Measurements from ENCODE around the gene KDM1A. TPM values are rescaled to one million over a fixed set of nuclear protein-coding genes. Genes with fewer than 3 reads are reported as not detected.

KDM1A gene
- total and polyA plus RNA-seq, 4 donors, result 16.4 to 73.0 (median 33.8) TPM

DNA sequence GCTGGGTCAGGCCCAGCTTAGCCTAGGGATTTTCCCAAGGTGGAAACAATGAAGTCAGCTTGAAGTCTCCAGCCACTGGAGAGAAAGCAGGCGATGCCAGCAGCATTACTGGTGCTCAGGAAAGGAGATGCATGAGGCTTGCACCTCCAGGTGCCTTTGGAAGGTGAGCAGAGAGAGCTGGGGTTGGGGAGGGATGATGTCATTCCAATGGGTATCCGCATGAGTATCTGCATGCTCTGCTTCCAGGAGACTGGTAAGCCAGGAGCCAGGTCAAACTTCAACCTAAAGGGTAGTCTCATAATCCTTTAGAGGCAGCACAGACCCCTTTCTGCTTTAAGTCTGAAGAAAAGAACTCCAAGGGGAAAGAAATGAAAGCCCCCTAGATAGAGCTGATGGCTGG lies 68.8 kb downstream of the KDM1A start:
- H3K27me3 ChIP-seq (ENCODE audit: control insufficient read depth in 3 of 3, insufficient read depth in 3 of 3, low read length in 2 of 3), result no peaks in the 10 kb centered on the region
- no peak overlapping the region for H3K9ac ChIP-seq (ENCODE audit: insufficient read depth in 1 of 2, low read length in 2 of 2)
- H3K9me3 ChIP-seq (ENCODE audit: control insufficient read depth in 4 of 4, insufficient read depth in 3 of 4, low read length in 3 of 4), result no peaks in the 10 kb centered on the region
- no peak overlapping the region for H3K4me3 ChIP-seq
- no peak for ATAC-seq (ENCODE audit: insufficient read depth, low FRiP score)
- TF ChIP-seq, protein P1, sequence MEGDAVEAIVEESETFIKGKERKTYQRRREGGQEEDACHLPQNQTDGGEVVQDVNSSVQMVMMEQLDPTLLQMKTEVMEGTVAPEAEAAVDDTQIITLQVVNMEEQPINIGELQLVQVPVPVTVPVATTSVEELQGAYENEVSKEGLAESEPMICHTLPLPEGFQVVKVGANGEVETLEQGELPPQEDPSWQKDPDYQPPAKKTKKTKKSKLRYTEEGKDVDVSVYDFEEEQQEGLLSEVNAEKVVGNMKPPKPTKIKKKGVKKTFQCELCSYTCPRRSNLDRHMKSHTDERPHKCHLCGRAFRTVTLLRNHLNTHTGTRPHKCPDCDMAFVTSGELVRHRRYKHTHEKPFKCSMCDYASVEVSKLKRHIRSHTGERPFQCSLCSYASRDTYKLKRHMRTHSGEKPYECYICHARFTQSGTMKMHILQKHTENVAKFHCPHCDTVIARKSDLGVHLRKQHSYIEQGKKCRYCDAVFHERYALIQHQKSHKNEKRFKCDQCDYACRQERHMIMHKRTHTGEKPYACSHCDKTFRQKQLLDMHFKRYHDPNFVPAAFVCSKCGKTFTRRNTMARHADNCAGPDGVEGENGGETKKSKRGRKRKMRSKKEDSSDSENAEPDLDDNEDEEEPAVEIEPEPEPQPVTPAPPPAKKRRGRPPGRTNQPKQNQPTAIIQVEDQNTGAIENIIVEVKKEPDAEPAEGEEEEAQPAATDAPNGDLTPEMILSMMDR (IDR thresholded peaks at IDR 0.05; ENCODE audit: control extremely low read depth, extremely low read depth), result no peak
- peaks cover 35 to 68% (median 40%) of the 10 kb centered on the region in 4 donors for H3K36me3 ChIP-seq (ENCODE audit: control insufficient read depth in 4 of 4, insufficient read depth in 4 of 4, low read length in 4 of 4)
- peaks cover 0 to 3% (median 0%) of the 10 kb centered on the region in 5 donors for H3K4me1 ChIP-seq (ENCODE audit: control insufficient read depth in 5 of 5, insufficient read depth in 5 of 5, low read length in 5 of 5)
- H3K27ac ChIP-seq (ENCODE audit: low read depth in 1 of 2, low read length in 1 of 2), result no peak overlapping the region
- 96 to 97% methylated on average over 2 of the region's 2 CpGs for WGBS, 2 donors
- DNase-seq, result no peak

DNA sequence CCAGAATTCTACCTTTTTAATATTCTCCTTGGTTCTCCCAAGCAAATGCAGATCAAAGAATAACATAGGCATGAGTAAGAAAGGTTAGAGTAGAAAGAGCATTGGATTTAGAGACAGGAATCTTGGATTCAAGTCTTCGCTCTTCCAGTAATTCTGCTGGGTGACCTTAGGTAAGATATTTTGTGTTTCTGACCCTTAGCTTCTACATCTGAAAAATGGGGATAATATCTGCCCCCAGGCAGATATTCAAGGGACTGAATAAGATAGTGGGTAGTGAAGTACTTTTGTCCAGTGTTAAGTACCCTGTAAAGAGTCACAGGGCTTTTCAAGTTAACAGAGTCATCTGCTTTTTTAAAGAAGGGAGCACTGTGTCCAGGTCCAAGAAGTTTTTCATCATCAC lies 70.8 kb downstream of the KDM1A start:
- Histone ChIP-seq H3K27ac (ENCODE audit: low read depth in 1 of 2, low read length in 1 of 2) (no peak overlapping the region), H3K9ac (ENCODE audit: insufficient read depth in 1 of 2, low read length in 2 of 2) (no peak overlapping the region), H3K27me3 (ENCODE audit: control insufficient read depth in 3 of 3, insufficient read depth in 3 of 3, low read length in 2 of 3) (no peaks in the 10 kb centered on the region), H3K36me3 (ENCODE audit: control insufficient read depth in 4 of 4, insufficient read depth in 4 of 4, low read length in 4 of 4) (peaks cover 25 to 62% (median 36%) of the 10 kb centered on the region in 4 donors), H3K9me3 (ENCODE audit: control insufficient read depth in 4 of 4, insufficient read depth in 3 of 4, low read length in 3 of 4) (no peaks in the 10 kb centered on the region), H3K4me1 (ENCODE audit: control insufficient read depth in 5 of 5, insufficient read depth in 5 of 5, low read length in 5 of 5) (no peaks in the 10 kb centered on the region), H3K4me3 (no peak overlapping the region)
- ATAC-seq (ENCODE audit: insufficient read depth, low FRiP score) (no peak), DNase-seq (no peak)
- TF ChIP-seq, protein P1 (IDR thresholded peaks at IDR 0.05; ENCODE audit: control extremely low read depth, extremely low read depth), result no peak
- whole genome bisulfite sequencing, 2 donors, result 99 to 100% methylated on average over 1 of the region's 1 CpG

DNA sequence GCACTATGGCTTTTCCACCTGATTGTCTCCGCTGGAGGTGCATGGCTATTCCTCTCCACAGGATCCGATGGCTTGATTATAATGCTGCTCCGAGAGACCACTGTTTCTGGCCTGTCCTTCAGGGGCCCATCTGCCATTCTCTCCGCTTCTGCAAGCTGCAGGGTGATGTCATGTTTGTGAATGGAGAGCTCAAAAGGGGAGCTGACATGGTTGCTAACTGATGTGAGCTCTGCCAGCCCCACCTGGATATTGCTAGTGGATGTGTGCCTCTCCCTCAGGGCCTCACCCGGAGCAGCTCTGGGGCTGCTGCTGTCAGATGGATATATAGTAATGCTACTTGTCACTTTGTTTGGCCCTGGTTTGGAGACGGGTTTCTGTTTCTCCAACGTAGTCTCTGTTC lies 72.3 kb downstream of the KDM1A start:
- no peak for DNase-seq
- H3K27me3 ChIP-seq (ENCODE audit: control insufficient read depth in 3 of 3, insufficient read depth in 3 of 3, low read length in 2 of 3), result no peaks in the 10 kb centered on the region
- no peaks in the 10 kb centered on the region for H3K9me3 ChIP-seq (ENCODE audit: control insufficient read depth in 4 of 4, insufficient read depth in 3 of 4, low read length in 3 of 4)
- 94 to 96% methylated on average over 7 of the region's 7 CpGs for WGBS, 2 donors
- H3K9ac ChIP-seq (ENCODE audit: insufficient read depth in 1 of 2, low read length in 2 of 2), result no peak overlapping the region
- no peak overlapping the region for H3K27ac ChIP-seq (ENCODE audit: low read depth in 1 of 2, low read length in 1 of 2)
- TF ChIP-seq, protein P1 (IDR thresholded peaks at IDR 0.05; ENCODE audit: control extremely low read depth, extremely low read depth), result no peak
- no peak for ATAC-seq (ENCODE audit: insufficient read depth, low FRiP score)
- peaks cover 22 to 50% (median 33%) of the 10 kb centered on the region in 4 donors for H3K36me3 ChIP-seq (ENCODE audit: control insufficient read depth in 4 of 4, insufficient read depth in 4 of 4, low read length in 4 of 4)
- no peaks in the 10 kb centered on the region for H3K4me1 ChIP-seq (ENCODE audit: control insufficient read depth in 5 of 5, insufficient read depth in 5 of 5, low read length in 5 of 5)
- H3K4me3 ChIP-seq, result no peak overlapping the region

DNA sequence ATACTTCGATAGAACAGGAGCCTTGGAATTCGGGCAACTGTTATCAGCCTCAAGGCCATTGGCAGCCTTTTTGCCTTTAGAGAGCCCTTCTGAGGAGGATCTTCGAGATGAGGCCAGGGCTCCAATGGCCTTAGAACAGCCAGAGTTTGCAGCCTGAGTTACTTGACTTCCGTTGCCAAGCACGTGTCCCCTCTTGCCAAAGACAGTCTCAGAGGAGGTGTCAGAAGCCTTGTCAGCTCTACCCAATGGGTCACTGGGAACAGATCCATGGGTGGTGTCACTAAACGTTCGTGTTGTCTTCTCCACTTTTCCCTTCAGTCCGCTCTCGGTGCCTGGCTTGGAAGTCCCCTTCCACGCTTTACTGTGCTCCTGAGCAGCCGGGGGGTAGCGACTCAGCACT lies 73.2 kb downstream of the KDM1A start:
- no peak overlapping the region for H3K9ac ChIP-seq (ENCODE audit: insufficient read depth in 1 of 2, low read length in 2 of 2)
- H3K9me3 ChIP-seq (ENCODE audit: control insufficient read depth in 4 of 4, insufficient read depth in 3 of 4, low read length in 3 of 4), result no peaks in the 10 kb centered on the region
- no peak for DNase-seq
- ATAC-seq (ENCODE audit: insufficient read depth, low FRiP score), result no peak
- TF ChIP-seq, protein P1 (IDR thresholded peaks at IDR 0.05; ENCODE audit: control extremely low read depth, extremely low read depth), result no peak
- no peaks in the 10 kb centered on the region for H3K27me3 ChIP-seq (ENCODE audit: control insufficient read depth in 3 of 3, insufficient read depth in 3 of 3, low read length in 2 of 3)
- WGBS, 2 donors, result 85 to 89% methylated on average over 12 of the region's 12 CpGs
- H3K36me3 ChIP-seq (ENCODE audit: control insufficient read depth in 4 of 4, insufficient read depth in 4 of 4, low read length in 4 of 4), result peaks cover 22 to 44% (median 27%) of the 10 kb centered on the region in 4 donors
- H3K27ac ChIP-seq (ENCODE audit: low read depth in 1 of 2, low read length in 1 of 2), result no peak overlapping the region
- no peaks in the 10 kb centered on the region for H3K4me1 ChIP-seq (ENCODE audit: control insufficient read depth in 5 of 5, insufficient read depth in 5 of 5, low read length in 5 of 5)
- H3K4me3 ChIP-seq, result no peak overlapping the region

Data from lung (tissue), 12 donors.